ENCODE measurements around the gene KRTAP5-2.
"Not testable (repeated sequence)": the region's sequence is repeated elsewhere in the genome, so short reads cannot be mapped to it uniquely, and the experiment has no call there.

Gene KRTAP5-2

GRCh38 chr11:1597331-1597993 lies 632 bp downstream of the KRTAP5-2 start:
- in situ Hi-C loops (cut with HindIII; ENCODE audit: low pct_ligation_motif_present, low sequenced_read_pairs), result no loop called here
- Histone ChIP-seq H3K36me3 (replicated peaks) (no peaks in the 10 kb centered on the region), H3K4me3 (ENCODE audit: low read depth, low read length) (no peak overlapping the region), H3K27me3 (replicated peaks) (peaks cover 14% of the 10 kb centered on the region), H3K27ac (no peak overlapping the region)
- DNase-seq, result no peak
- TF ChIP-seq CTCF (IDR thresholded peaks at IDR 0.05; ENCODE audit: low read depth, low read length, missing control alignments), result no peak

GRCh38 chr11:1596576-1597121 lies 1.4 kb downstream of the KRTAP5-2 start:
- H3K27me3 ChIP-seq (replicated peaks), result peaks cover 14% of the 10 kb centered on the region
- H3K36me3 ChIP-seq (replicated peaks); in situ Hi-C loops (cut with HindIII; ENCODE audit: low pct_ligation_motif_present, low sequenced_read_pairs); H3K4me3 ChIP-seq (ENCODE audit: low read depth, low read length); DNase-seq; H3K27ac ChIP-seq: not testable (repeated sequence)

GRCh38 chr11:1595994-1596575 lies 2.0 kb downstream of the KRTAP5-2 start:
- peaks cover 13% of the 10 kb centered on the region for H3K27me3 ChIP-seq (replicated peaks)
- in situ Hi-C loops (cut with HindIII; ENCODE audit: low pct_ligation_motif_present, low sequenced_read_pairs); H3K4me3 ChIP-seq (ENCODE audit: low read depth, low read length); H3K36me3 ChIP-seq (replicated peaks); H3K27ac ChIP-seq; DNase-seq: not testable (repeated sequence)

- DNase-seq, result no peak
- Histone ChIP-seq H3K27ac (no peak overlapping the region), H3K4me3 (ENCODE audit: low read depth, low read length) (no peak overlapping the region), H3K36me3 (replicated peaks) (no peaks in the 10 kb centered on the region), H3K27me3 (replicated peaks) (peaks cover 10% of the 10 kb centered on the region)
- in situ Hi-C loops (cut with HindIII; ENCODE audit: low pct_ligation_motif_present, low sequenced_read_pairs), result no loop called here
- no peak for TF ChIP-seq CTCF (IDR thresholded peaks at IDR 0.05; ENCODE audit: low read depth, low read length, missing control alignments)
Measured at GRCh38 chr11:1592628-1593027, 5.5 kb downstream of the KRTAP5-2 start.

GRCh38 chr11:1589996-1590395 lies 8.1 kb downstream of the KRTAP5-2 start:
- in situ Hi-C loops (cut with HindIII; ENCODE audit: low pct_ligation_motif_present, low sequenced_read_pairs), result no loop called here
- no peaks in the 10 kb centered on the region for H3K27me3 ChIP-seq (replicated peaks)

GRCh38 chr11:1589191-1589963 lies 8.7 kb downstream of the KRTAP5-2 start:
- H3K36me3 ChIP-seq (replicated peaks); H3K27me3 ChIP-seq (replicated peaks); H3K27ac ChIP-seq; H3K4me3 ChIP-seq (ENCODE audit: low read depth, low read length); in situ Hi-C loops (cut with HindIII; ENCODE audit: low pct_ligation_motif_present, low sequenced_read_pairs); DNase-seq: not testable (repeated sequence)

More at GRCh38 chr11:1589996-1590395, 8.1 kb downstream of the KRTAP5-2 start:
- H3K27ac ChIP-seq, result no peak overlapping the region
- H3K4me3 ChIP-seq (ENCODE audit: low read depth, low read length), result no peak overlapping the region
- DNase-seq, result no peak
- TF ChIP-seq CTCF (IDR thresholded peaks at IDR 0.05; ENCODE audit: low read depth, low read length, missing control alignments), result no peak
- no peaks in the 10 kb centered on the region for H3K36me3 ChIP-seq (replicated peaks)

GRCh38 chr11:1586699-1587098 lies 11.4 kb downstream of the KRTAP5-2 start:
- in situ Hi-C loops (cut with HindIII; ENCODE audit: low pct_ligation_motif_present, low sequenced_read_pairs), result no loop called here
- H3K4me3 ChIP-seq (ENCODE audit: low read depth, low read length), result no peak overlapping the region
- H3K36me3 ChIP-seq (replicated peaks), result no peaks in the 10 kb centered on the region
- no peaks in the 10 kb centered on the region for H3K27me3 ChIP-seq (replicated peaks)
- TF ChIP-seq CTCF (IDR thresholded peaks at IDR 0.05; ENCODE audit: low read depth, low read length, missing control alignments), result no peak
- no peak overlapping the region for H3K27ac ChIP-seq
- DNase-seq, result no peak

GRCh38 chr11:1584661-1585370 lies 13.3 kb downstream of the KRTAP5-2 start, which contains the start of gene KRTAP5-1:
KRTAP5-1 (minus strand) TSS chr11:1585283; CDS start chr11:1585249, 34 bp downstream.
- H3K36me3 ChIP-seq (replicated peaks); H3K4me3 ChIP-seq (ENCODE audit: low read depth, low read length); in situ Hi-C loops (cut with HindIII; ENCODE audit: low pct_ligation_motif_present, low sequenced_read_pairs); DNase-seq; H3K27me3 ChIP-seq (replicated peaks); H3K27ac ChIP-seq: not testable (repeated sequence)

GRCh38 chr11:1582909-1583308 lies 15.2 kb downstream of the KRTAP5-2 start:
- H3K27me3 ChIP-seq (replicated peaks); in situ Hi-C loops (cut with HindIII; ENCODE audit: low pct_ligation_motif_present, low sequenced_read_pairs); H3K4me3 ChIP-seq (ENCODE audit: low read depth, low read length); DNase-seq; H3K27ac ChIP-seq; H3K36me3 ChIP-seq (replicated peaks): not testable (repeated sequence)
